Lower leg skin (tissue), 3 donors: ENCODE results near the gene EDN3.

Experiments used
- POLR2A ChIP-seq, 2 donors: fragments of 450-650 bp; IDR thresholded peaks; one replicate each; pipeline ENCODE4 v1.6.1; 2016 to 2017; ENCODE audit warnings: antibody characterized with exemption in 2 of 2, mild to moderate bottlenecking in 1 of 2, moderate library complexity in 1 of 2
- TF ChIP-seq, protein P1 (sequence below), 3 donors: fragments of 450-650 bp; IDR thresholded peaks; one replicate each; pipeline ENCODE4 v1.5.1; 2016; ENCODE audit warnings: antibody characterized with exemption in 3 of 3, mild to moderate bottlenecking in 3 of 3, moderate library complexity in 2 of 3

DNA sequence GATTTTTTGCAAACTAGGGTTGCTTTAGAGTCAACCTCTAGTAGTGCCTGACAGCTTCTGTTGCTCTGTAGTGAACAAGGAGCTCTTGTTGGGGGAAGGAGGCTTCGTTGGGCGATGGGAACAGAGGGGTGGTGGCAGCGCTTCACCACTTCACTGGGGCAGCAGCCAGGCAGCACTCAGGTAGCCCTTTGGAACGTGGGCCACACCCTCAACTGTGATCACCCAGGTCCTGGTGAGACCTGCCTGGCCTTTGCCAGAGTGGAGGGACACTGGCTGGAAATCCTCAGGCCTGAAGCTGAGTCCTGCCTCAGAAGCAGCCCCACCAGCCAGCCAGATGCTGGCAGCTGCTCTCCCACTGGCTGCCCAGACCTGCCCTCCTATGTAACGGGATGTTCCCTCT, 10.4 kb upstream of the EDN3 start:
- TF ChIP-seq, protein P1, sequence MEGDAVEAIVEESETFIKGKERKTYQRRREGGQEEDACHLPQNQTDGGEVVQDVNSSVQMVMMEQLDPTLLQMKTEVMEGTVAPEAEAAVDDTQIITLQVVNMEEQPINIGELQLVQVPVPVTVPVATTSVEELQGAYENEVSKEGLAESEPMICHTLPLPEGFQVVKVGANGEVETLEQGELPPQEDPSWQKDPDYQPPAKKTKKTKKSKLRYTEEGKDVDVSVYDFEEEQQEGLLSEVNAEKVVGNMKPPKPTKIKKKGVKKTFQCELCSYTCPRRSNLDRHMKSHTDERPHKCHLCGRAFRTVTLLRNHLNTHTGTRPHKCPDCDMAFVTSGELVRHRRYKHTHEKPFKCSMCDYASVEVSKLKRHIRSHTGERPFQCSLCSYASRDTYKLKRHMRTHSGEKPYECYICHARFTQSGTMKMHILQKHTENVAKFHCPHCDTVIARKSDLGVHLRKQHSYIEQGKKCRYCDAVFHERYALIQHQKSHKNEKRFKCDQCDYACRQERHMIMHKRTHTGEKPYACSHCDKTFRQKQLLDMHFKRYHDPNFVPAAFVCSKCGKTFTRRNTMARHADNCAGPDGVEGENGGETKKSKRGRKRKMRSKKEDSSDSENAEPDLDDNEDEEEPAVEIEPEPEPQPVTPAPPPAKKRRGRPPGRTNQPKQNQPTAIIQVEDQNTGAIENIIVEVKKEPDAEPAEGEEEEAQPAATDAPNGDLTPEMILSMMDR (IDR thresholded peaks at IDR 0.05), result no peak
- no peak for TF ChIP-seq POLR2A (IDR thresholded peaks at IDR 0.05)
